PC-3 (cell line): ENCODE measurements around the gene FIP1L1.

Experiments
- CTCF ChIP-seq: fragments of 300-600 bp; sonication (generic); conservative IDR thresholded peaks from 2 replicates; pipeline ENCODE4 v1.5.1; 2017; ENCODE audit warnings: antibody characterized with exemption, low read depth, mild to moderate bottlenecking, low read length
- EZH2 ChIP-seq: fragments of 300-600 bp; sonication (generic); IDR thresholded peaks from one replicate; pipeline ENCODE4 v1.6.1; 2017; ENCODE audit warnings: antibody characterized with exemption, mild to moderate bottlenecking, low read length; ENCODE audit not compliant: unreplicated experiment
- EZH2phosphoT487 ChIP-seq: fragments of 300-600 bp; sonication (generic); IDR thresholded peaks from 2 replicates; pipeline ENCODE4 v1.6.1; 2018; ENCODE audit warnings: mild to moderate bottlenecking, antibody characterized with exemption, low read length, borderline replicate concordance

DNA sequence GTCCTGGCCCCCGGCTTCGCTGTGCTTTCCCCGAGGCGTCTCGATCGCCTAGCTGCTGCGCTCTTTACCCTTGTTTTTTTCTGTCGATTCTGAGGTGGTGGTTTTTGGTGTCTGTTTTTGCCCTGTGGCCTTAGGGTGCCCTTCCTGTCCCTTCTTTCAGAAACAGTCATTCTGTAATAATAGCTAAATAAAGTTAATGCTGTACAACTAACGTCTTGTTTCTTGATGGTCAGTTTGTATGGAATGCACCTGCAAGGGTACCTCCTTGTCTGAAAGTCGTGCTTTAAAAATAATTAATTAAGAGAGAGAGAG, 686 bp downstream of the FIP1L1 start:
- no peak for TF ChIP-seq CTCF
- no peak for TF ChIP-seq EZH2phosphoT487
- no peak for TF ChIP-seq EZH2
